Mesothelial cell of epicardium (in vitro differentiated cells): Measurements from ENCODE around the gene MDC1. TPM values are rescaled to one million over a fixed set of nuclear protein-coding genes. Genes with fewer than 3 reads are reported as not detected.

Experiments used
- DNase-seq, 2 experiments: peaks; one replicate each; pipeline ENCODE4 v3.0.0; 2021; ENCODE audit warnings: low spot score in 2 of 2; ENCODE audit not compliant: unreplicated experiment in 2 of 2
- H3K27ac Mint-ChIP-seq: 2 replicates; pipeline ENCODE4 v1.8.0; 2021; ENCODE audit warnings: mixed read lengths
- H3K27me3 Mint-ChIP-seq: 2 replicates; pipeline ENCODE4 v1.8.0; 2021; ENCODE audit warnings: low read depth, mixed read lengths
- H3K36me3 Mint-ChIP-seq: 2 replicates; pipeline ENCODE4 v1.8.0; 2021; ENCODE audit warnings: mixed read lengths
- H3K4me1 Mint-ChIP-seq: 2 replicates; pipeline ENCODE4 v1.8.0; 2021; ENCODE audit warnings: mixed read lengths
- H3K4me3 Mint-ChIP-seq: 2 replicates; pipeline ENCODE4 v1.8.0; 2021; ENCODE audit warnings: mild to moderate bottlenecking, moderate library complexity, mixed read lengths
- H3K9me3 Mint-ChIP-seq: 2 replicates; pipeline ENCODE4 v1.8.0; 2021; ENCODE audit warnings: mixed read lengths
- CTCF ChIP-seq: fragments of 200-600 bp; sonication (generic); IDR thresholded peaks from one replicate; pipeline ENCODE4 v1.5.0; 2021; ENCODE audit warnings: antibody characterized with exemption; ENCODE audit not compliant: unreplicated experiment
- total RNA-seq: library from RNA; stranded (reverse); gene quantifications from 3 replicates; pipeline ENCODE4 v1.2.1, GENCODE V29; 2021

The MDC1 gene
- total RNA-seq, 1 donor from 2014 or later: 51.9 TPM

DNA sequence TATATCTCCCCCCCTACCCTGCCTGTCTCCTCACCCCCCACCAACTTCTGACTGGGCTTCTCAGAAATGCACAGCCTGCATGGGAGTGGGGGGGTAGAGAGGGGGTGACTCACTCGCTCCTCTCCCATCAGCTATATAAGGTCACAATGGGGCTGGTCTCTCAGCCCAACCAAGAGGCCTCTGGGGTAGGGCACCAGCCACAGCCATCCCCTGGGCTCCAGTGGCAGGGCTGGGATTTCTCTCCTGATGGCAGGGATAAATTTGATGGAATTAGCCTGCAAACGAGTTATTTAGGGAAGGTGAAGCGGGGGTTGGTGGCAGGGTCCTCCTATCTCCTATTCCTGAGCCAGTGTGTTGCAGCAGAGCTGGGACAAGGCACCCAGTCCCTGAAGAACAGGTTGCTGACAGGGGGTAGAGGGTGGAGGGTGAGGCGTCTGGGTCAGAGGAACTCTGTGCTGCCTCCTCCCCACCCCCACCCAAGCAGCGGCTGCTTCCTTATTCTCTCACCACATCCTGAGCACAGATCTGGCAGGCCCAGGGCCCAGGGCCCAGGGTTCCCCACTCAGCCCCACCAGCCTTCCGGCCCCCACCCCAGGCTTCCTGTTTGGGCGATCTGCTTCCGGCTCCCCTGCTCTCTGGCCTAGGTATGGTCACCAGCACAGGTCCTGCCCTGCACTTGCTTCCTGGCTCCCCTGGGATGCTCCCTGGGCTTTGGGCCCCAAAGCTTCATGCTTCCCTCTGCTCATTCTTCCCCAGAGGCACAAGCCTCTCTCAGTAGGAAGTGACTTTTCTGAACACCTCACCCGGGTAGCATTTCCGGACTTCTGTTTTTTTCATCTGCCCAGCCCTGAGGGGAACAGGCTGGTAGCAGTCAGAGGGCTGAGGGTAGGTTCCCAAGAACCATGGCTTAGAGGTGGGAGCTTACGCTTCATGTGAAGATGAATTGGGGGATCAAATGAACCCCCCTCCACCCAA, 34.7 kb downstream of the MDC1 start:
- H3K9me3 Mint-ChIP-seq: no peaks in the 10 kb centered on the region
- H3K36me3 Mint-ChIP-seq: peaks cover 2% of the 10 kb centered on the region
- no peak for DNase-seq
- H3K27ac Mint-ChIP-seq: peak overlapping the region; percentile 90
- no peaks in the 10 kb centered on the region for H3K27me3 Mint-ChIP-seq
- peak overlapping the region; percentile 67 for H3K4me3 Mint-ChIP-seq
- TF ChIP-seq CTCF: no peak
- H3K4me1 Mint-ChIP-seq: peaks cover 59% of the 10 kb centered on the region

DNA sequence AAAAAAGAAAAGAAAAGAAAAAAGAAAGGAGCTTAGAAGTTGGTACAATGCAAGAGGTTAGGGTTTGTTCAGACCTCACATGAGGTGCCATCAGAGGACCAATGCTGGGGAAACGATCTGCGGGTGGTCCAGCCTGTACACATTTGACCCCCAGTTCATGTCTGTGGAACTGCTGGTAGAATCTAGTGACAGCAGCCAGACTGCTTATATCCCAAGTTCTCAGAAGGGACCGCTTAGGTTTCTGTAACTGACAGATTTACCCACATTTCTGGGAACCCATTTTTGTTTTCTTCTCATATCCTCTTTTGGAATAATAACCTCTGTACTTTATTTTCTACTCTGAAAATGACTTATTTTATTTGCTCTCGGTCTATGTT, 35.3 kb downstream of the MDC1 start:
- Mint-ChIP-seq H3K27ac (peak overlapping the region; percentile 79), H3K4me3 (peak overlapping the region; percentile 67)

GRCh38 chr6:30679765-30680535, 37.1 kb downstream of the MDC1 start:
- no peak for TF ChIP-seq CTCF
- no peak overlapping the region for H3K4me3 Mint-ChIP-seq
- no peaks in the 10 kb centered on the region for H3K9me3 Mint-ChIP-seq
- no peak overlapping the region for H3K27ac Mint-ChIP-seq
- H3K27me3 Mint-ChIP-seq: no peaks in the 10 kb centered on the region
- peaks cover 45% of the 10 kb centered on the region for H3K4me1 Mint-ChIP-seq
- DNase-seq: no peak
- peaks cover 12% of the 10 kb centered on the region for H3K36me3 Mint-ChIP-seq

More for the DNA sequence above, 35.3 kb downstream of the MDC1 start:
- Mint-ChIP-seq H3K9me3 (no peaks in the 10 kb centered on the region), H3K36me3 (peaks cover 3% of the 10 kb centered on the region), H3K4me1 (peaks cover 59% of the 10 kb centered on the region), H3K27me3 (no peaks in the 10 kb centered on the region)
- no peak for TF ChIP-seq CTCF
- DNase-seq: no peak

DNA sequence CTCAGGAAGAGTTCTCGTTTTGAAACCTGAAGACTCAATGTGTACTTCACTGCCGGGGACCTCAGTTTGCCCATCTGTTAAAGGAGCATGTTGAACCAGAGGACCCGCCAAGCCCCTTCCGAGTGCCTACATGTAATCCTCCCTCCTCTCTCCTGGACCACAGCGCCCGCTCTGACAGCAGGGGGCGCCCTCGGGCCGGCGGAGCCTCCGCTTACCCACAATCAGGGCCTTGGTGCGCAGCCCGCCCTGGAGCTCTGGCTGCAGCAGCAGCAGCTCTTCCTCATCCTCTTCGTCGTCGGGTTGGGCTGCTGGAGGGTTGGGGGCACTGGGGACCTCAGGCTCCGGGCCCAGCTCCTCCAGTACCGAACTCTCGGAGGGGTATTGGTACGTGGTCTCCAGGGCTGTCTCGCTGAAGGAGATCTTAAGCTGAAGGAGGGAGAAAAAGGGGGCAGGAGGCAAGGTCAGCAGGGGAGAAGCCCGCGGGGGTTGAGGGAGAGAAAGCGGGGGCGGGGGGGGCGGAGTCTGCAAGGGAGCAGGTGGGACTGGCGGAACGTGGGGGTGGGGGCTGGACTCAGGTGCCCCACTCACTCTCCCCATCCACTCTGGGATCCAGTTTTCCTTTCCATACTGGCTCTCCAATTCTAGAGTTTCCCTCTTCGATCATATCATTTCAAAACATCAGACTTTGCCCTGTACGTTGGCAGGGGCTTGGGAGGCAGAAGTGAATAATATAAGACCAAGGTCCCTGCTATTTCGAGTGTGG, 37.9 kb downstream of the MDC1 start:
- H3K4me1 Mint-ChIP-seq: peaks cover 40% of the 10 kb centered on the region
- peak; percentile 80 to 94 for DNase-seq
- peak; percentile 90 for TF ChIP-seq CTCF
- H3K27ac Mint-ChIP-seq: no peak overlapping the region
- no peaks in the 10 kb centered on the region for H3K27me3 Mint-ChIP-seq
- peaks cover 12% of the 10 kb centered on the region for H3K36me3 Mint-ChIP-seq
- H3K4me3 Mint-ChIP-seq: no peak overlapping the region
- H3K9me3 Mint-ChIP-seq: no peaks in the 10 kb centered on the region

GRCh38 chr6:30676660-30677285, 40.3 kb downstream of the MDC1 start:
- H3K4me1 Mint-ChIP-seq: peaks cover 20% of the 10 kb centered on the region
- no peak overlapping the region for H3K4me3 Mint-ChIP-seq
- DNase-seq: no peak
- no peak for TF ChIP-seq CTCF
- no peaks in the 10 kb centered on the region for H3K9me3 Mint-ChIP-seq
- H3K36me3 Mint-ChIP-seq: peaks cover 12% of the 10 kb centered on the region
- H3K27ac Mint-ChIP-seq: no peak overlapping the region
- no peaks in the 10 kb centered on the region for H3K27me3 Mint-ChIP-seq
